ENCODE data around the gene ZNF500.

- TF ChIP-seq CTCF (IDR thresholded peaks at IDR 0.05; ENCODE audit: low read length) (no peak), EZH2 (IDR thresholded peaks at IDR 0.05; ENCODE audit: borderline replicate concordance, low read length) (no peak)
Measured at GRCh38 chr16:4775005-4775404, 8.0 kb upstream of the ZNF500 start.
